Stimulated activated CD8-positive, alpha-beta memory T cell treated with anti-CD3 and anti-CD28 coated beads, Interleukin-15, amount 100 ng/mL, for 1 hour (primary cell): ENCODE measurements around the gene MRPL20.
A peak's percentile ranks its signal among the peaks of the same experiment; 100 is the strongest.
"Not testable (repeated sequence)": the region's sequence is repeated elsewhere in the genome, so short reads cannot be mapped to it uniquely, and the experiment has no call there.

ENCODE experiments used
- DNase-seq: peaks from one replicate; pipeline ENCODE4 v3.0.0-alpha.2; 2020; ENCODE audit warnings: low read depth

MRPL20 gene

DNA sequence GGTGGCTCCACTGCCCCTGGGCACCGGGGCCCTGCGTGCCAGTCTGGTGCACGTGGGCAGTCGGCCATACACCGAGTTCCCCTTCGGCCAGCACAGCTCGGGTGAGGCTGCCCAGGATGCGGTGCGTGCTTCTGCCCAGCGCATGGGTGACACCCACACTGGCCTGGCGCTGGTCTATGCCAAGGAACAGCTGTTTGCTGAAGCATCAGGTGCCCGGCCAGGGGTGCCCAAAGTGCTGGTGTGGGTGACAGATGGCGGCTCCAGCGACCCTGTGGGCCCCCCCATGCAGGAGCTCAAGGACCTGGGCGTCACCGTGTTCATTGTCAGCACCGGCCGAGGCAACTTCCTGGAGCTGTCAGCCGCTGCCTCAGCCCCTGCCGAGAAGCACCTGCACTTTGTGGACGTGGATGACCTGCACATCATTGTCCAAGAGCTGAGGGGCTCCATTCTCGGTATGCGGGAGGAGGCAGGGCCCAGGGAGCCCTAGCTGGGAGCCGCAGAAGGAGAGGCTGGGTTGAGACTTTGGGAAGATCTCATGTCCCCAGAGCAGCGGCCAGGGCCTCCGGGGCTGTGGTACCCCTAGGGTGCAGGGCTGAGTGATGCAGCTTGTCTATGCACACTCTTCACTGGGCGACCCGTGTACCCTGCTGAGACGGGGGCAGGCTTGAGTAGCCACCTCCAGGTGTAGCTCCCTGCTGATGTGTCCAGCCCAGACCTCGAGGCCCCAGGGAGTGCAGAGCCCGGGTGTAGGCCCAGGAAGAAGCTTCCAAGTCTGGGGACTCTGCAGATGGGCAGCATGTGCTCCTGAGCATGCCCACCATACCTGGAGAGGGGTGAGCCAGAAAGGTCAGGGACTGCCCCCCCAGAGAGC, 30.2 kb upstream of the MRPL20 start:
- no peak for DNase-seq

DNA sequence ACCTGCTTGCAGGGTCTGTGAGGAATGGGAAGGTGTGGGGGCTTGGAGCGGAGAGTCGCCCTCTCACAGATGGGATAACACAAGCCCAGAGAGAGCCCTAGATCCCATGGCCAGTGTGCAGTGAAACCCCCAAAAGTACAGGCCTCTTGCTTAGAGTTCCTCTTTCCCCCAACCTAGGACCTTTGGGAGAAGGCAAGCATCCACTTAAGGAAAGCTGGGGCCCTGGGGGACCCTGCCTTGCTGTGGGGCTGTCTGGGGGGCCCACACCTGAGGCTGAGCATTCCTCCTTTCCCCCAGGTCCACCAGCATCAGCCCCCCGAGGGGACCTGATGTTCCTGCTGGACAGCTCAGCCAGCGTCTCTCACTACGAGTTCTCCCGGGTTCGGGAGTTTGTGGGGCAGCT, 29.5 kb upstream of the MRPL20 start:
- DNase-seq = no peak

DNA sequence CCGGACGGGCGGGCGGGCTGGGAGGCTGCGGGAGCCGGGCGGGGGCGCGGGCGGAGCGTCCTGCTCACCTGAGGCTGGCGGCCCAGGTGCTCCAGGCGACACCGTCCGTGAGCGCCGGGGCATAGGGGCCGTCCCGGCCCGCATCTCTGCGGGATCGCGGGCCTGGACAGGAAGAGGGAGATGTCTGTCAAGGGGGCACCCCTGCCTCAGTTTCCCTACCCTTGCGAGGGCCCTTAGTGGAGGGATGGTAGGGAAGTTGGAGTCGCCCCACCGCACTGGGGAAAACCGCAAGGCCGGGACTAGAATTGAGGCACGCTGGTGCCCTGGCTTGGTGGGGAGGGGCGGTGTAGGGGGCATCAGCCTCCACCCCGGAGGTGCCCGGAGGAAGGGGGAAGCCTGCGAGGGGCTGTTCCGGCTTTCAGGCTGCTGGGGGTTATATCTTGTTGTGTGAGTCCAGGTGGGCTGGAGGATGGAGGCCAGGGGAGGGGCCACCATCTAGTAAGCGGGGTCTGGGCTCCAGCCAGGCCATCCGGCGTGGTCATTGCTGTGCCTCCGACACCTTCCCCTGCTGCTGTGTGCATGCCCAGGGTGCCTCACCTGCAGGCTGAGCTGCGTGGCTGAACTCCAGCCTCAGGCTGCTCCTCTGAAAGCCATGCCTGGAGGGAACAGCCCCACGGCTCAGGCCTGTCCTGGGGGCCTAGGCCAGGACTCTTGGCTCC, 29.0 kb upstream of the MRPL20 start:
- no peak for DNase-seq

DNA sequence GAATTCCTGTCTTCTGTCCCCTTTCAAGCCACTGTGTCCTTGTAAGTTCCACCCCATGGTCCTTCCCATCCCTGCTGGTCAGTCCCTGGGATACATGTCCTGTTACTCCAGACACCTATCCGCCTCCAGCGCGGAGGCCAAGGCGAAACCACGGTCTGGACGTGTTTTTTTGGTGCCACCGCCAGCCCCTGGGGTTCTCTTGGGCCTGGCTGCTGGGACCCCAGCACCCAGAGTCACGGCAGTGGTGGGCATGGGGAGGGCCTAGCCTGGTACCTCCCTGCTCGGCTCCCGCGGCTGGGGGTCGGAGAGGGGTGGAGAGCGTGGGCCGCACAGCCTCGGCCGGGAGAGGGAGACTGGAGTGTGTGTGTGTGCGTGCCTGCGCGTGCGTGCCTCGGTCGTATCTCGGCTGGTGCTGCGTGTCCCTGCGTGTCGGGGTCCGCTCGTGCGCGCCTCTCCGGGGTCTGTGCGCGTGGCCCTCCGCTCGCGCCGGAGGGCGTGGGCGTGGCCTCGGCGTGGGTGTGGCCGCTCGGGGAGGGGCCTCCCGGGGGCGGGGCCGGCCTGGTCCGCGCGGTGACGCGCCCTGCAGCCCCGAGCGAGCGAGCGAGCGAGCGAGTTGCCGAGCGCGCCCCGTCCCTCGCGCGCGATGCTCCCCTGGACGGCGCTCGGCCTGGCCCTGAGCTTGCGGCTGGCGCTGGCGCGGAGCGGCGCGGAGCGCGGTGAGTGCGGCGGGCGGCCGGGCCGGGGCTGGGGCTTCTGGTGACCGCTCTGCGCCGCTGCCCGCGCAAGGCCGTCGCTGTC, 28.2 kb upstream of the MRPL20 start, which contains the start of gene VWA1:
Gene VWA1, plus strand, starts transcription at position 585 of the 798 bp plus-strand sequence. Its CDS starts 59 bp downstream, at position 644.
- peak; percentile 35 for DNase-seq

DNA sequence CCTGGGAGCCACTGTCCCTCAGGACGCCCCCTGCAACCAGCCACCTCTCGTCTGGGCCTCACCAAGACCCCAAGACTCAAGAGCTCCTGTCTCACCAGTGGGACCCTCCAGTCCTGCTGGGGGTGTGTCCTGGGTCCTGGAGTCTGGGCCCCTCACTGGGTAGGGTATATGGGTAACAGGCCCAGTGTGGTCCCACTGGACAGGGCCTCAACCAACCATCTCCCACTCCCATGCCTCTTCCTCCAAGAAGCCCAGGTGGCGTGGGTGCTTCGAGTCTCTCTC, 27.7 kb upstream of the MRPL20 start:
- DNase-seq = no peak

DNA sequence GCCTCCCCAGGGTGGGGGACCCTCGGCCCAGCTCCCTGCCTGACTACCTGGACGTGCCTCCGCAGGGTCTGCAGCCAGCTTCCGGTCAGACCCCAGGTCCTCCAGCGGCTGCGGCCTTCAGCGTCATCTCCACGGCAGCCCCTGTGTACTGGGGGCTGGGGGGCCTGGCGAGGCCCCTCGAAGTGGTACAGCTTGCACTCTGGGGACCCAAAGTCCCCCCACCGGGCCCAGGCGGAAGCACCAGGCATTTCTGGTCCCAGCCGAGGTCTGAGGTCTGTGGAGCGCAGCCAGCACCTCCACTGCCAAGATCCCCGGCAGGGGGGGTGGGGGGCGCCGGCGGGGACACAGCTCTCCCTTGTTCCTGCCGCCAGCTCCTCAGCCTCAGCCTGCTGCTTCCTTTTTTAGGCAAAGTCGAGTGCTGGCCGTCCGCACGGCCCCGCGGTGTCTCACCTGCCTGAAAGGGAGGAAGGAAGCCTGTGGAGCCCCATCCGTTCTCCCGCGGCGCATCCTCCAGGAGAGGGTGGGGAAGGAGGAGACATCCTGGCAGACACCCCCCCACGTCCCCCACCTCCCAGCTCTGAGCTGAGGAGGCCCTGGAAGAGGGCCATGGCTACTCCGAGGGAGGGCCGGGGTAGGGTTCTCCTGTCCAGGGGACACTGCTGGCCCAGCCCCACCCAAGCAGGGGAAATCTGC, 27.2 kb upstream of the MRPL20 start:
- DNase-seq = no peak

DNA sequence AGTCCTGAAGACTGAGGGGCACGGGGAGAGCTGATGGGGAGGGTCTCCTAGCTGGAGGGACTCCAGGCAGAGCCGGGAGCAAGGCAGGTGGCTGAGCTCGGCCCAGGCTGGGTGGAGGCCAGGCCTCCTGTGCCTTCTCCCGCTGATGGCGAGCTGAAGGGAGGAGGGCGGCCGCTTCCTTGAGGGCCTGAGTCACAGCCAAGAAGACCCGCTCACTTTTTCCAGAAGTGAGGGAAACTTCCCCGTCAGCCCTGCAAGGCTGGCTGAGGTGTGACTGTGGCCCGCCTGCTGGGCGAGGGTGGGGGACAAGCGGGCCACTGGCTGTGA, 26.7 kb upstream of the MRPL20 start:
- no peak for DNase-seq

DNA sequence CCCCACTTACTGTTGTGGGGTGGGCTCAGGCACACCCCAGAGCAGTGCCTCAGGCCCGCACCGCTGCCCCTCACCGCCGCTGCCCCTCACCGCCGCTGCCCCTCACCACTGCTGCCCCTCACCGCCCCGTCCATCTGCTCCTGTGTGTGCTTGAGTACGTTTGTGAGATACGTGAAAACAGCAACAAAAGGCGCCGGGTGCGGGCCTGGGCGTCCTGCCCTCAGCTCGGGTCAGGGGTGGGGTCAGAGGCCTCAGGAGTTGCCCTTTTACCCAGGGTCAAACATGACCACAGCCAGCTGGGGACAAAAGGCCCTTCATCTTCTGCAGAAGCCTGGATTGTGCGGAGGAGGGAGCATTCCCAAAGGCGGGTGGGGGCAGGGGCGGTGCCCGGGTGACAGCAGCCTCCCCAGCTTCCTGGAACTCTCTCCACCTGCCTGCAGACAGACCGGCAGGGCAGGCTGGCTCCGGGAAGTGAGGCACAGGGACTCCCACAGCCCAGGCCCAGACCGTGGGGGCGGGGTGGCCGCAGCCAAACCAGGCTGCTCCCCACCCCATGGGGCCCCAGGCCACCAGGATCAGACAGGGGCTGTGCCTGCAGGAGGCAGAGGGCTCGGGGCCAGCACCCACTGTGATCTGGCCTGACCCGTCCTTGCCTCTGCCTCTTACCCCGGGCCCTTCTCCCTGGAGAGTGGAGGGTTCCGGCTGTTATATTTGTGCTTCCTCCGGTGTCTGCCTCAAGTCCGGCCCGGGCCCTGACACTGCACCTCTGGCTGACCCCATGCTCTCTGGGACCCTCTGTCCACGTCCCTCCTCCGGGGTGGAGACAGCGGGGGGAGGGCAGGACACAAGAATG, 26.1 kb upstream of the MRPL20 start:
- no peak for DNase-seq

DNA sequence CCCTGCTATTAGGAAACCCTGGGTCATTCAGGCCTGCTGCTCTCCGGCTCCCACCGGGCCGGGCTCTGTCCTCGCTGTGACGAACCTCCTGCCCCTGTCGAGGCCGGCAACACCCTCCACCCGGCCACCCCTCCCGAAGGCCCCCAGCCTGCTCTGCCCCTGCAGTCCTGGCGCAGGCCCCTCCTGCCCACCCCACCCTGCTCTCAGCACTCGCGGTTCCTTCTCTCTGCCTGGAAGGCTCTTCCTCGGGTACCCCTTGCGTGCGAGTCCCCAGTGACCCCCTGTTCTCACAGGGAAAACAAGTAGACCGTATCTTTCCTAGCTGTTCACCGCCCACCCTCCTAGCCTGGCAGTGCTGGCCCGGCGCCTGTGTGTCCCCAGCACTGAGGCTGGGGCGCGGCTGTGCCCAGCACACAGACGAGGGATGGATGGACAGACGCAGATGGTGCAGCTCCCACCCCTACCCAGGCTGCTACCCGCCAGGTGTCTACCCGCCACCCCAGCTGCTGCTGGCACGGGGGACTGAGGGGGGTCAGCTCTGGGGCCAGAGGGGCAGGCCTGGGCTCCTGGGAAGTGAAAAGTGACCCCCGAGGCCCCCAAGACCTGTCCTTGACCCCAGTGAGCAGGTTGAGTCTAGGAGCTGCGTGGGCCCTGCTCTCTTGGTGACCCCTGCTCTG, 25.3 kb upstream of the MRPL20 start:
- DNase-seq = no peak

DNA sequence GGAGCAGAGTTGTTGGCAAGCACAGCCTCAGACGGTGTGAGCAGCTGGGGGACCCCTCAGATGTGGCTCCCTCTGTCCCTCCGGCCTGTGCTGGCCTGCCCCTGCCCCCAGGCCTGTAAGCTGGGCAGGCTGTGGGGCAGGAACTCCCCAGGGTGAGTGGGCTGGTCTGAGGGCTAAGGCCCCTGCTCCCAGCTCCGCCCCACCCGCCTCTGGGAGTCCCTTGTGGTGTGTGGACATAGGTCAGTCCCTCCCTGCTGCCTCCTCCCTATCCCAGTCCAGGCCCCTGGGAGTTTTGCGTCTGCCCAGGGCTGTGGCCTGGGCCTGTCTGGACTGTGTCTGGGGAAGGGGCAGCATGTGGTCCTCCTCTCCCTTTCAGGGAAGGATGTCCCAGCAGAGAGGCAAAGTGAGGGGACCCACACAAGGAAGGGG, 24.8 kb upstream of the MRPL20 start:
- no peak for DNase-seq

DNA sequence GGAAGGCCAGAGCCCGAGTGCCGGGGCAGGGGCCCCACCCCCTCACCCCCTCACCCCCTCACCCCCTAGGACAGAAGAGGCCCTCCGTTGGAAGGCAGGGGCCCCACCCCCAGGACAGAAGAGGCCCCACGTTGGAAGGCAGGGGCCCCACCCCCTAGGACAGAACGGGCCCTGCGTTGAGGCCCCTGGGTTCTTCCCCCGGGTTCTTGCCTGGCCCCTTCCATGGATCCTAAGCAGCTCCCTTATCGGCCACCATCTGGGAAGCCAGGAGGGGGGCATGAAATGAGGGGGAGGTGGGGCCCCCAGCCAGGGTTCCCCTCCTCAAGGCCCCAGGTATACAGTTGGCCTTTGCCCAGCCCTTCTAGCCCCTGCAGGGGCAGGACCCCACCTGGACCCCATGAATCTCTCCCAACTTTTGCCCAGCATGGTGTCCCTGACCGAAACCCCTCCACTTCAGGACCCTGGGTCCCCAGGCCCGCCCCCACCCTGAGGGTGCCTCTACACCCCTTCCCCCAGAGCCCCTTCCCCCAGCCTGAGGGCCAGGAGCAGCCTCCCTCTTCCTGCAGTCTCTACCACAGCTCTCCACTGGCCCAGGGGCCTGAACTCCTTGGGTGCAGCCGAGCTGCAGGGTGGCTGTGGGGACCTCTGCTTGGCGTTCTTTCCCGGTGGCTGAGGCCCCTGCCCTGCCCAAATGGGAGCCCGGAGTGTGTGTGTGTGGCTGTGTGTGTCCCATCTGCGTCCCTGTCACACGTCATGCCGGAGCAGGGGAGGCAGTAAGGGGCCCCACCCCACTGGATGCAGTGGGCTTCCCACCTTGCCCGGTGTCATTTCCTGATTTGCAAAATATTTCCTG, 24.1 kb upstream of the MRPL20 start:
- no peak for DNase-seq

DNA sequence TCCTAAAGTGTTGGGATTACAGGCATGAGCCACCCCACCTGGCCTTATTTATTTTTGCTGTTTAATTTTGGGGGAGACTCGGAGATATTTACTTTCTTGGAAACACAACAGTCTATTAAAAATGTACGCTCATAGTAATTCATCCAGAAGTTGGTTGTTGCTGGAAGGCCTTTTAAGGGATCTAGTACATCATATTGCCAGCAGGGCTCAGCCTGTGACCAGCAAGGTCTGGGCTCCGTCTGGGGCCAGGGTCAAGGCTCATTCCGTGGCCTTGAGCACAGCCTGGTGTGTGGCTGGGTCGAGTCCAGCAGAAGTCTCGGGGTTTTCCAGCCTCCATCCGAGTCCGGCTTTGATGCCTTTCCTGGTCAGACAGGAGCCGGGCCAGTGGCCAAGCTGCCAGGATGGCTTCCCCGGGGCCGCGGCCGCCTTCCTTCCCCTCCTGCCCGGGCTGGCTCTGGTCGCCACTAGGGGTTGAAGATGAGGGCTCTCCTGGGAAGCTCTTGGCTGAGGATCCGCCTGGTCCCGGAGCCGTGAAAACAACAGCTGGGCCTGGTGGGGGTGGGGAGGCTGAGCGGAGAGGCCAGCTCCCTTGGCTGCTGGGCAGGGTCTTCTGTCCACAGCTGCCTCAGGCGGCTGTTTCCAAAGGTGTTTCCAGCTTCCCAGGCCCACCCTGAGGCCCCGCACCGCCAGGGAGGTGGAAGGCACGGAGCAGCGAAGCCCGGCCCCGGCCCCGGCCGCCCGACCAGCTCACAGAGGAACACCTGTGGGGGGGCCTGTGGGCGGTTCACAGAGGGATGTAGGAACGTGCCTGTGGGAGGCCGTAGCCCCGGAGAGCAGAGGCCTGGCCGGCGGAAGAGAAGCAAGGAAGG, 23.3 kb upstream of the MRPL20 start:
- DNase-seq = no peak

DNA sequence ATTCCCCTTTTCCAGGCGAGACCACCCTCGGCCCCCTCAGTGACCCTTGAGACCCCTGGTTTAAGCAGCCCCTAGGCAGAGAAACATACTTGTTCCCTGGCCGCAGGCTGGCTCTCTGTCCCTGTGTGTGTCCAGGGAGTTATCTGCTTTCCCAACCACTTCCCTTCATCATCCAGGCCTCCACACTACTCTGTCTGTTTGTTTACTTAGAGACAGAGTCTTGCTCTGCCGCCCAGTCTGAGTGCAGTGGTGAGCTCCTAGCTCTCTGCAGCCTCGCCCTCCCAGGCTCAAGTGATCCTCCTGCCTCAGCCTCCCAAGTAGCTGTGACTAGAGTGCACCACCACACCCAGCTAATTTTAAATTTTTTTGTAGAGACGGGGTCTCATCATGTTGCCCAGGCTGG, 22.6 kb upstream of the MRPL20 start:
- DNase-seq = no peak

DNA sequence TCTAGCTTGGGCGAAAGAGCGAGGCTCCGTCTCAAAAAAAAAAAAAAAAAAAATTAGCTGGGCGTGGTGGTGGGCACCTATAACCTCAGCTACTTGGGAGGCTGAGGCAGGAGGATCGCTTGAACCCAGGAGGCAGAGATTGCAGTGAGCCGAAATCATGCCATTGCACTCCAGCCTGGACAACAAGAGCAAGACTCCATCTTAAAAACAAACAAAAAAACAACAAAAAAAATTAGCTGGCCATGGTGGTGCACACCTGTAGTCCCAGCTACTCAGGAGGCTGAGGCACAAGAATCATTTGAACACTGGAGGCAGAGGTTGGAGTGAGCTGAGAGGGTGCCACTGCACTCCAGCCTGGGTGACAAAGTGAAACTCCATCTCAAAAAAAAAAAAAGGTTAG, 21.9 kb upstream of the MRPL20 start:
- not testable (repeated sequence) for DNase-seq

DNA sequence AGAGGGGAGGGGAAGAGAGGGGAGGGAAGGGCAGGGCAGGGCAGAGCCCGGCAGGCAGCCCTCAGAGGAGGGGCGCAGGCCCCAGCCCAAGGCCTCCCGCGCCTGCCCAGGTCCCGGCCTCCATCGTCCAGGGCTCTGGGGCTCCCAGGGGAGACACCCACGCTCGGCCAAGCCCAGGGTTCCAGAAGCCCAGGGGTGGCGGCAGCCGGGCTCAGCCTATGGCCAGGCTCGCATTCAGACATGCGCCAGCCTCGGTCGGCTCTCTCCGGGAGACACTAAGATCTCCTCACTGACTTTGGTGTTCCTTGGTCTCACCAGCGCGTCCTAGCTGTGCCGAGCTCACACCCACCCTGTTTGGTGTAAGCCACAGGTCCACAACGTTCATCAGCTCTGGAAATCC, 21.1 kb upstream of the MRPL20 start:
- no peak for DNase-seq

DNA sequence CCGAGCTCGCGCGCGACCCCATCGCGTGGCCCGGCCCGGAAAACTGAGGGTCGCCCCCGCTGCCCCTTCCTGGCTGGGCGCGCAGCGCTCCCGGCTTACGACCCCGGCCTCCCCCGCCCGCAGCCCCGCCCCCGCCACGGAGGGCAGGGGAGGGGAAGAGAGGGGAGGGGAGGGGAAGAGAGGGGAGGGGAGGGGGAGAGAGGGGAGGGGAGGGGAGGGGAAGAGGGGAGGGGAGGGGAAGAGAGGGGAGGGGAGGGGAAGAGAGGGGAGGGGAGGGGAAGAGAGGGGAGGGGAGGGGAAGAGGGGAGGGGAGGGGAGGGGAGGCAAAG, 20.7 kb upstream of the MRPL20 start:
- DNase-seq = no peak

DNA sequence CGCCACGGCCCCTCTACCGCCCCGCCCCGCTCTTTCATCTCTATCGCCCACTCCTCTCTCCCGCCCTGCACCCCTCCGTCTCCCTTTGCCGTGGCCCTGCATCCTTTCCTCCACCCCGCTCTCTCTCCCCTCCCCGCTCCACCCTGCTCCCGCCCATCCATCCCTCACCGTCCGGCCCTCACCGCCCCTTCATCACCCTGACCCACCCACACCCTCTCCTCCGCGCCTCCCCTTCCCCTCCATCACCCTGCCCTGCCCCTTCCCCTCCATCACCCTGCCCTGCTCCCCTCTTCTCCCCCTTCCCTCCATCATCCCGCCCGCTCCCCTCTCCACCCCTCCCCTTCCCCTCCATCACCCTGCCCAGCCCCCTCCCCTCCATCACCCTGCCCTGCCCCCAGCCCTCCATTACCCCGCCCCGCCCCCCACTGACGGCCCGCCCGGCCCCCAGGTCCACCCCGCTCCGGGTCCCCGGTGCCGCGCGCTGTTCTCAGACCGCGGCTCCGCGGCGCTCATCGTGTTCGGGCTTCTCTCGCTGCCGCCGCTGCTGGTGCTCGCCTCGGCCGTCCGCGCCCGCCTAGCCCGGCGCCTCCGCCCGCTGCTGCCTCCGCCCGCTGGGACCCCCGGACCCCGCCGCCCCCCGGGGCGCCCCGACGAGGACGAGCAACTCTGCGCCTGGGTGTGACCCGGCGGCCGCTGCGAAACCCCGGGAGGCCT, 20.2 kb upstream of the MRPL20 start:
- DNase-seq = no peak

DNA sequence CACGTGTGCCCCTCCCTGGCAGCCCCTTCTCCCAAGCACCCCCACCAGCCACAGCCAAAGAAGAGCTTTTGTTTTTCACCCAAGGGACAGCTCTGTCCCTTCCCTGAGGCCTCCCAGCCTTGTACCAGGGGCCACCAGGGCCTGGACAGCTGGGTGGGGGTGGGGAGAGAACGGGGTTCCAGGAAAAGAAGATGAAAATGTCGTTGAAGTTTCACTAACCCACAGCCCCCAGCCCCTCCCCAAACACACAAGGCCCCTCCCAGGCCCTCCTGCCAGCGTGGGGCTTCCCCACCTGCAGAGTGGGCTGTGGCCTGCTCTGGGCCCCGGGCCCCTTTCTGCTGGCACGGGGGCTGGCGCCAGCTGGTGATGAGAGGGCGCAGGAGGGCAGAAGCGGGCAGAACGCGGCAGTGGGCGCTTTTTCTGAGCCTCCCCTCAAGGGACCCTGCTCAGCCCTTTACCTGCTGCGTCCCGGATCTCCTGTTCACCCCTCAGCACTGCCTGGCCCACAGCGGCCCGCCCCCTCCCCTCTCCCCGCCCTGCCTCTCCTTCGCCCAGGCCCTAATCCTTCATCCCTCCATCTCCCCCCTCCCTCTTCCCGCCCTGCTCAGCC, 19.5 kb upstream of the MRPL20 start:
- DNase-seq = no peak
